HG03571 (cell line): ENCODE measurements around the gene TEAD4.

ENCODE experiments used
- ATAC-seq: cut with Tn5 transposase; IDR thresholded peaks from one replicate; pipeline ENCODE4 v1.9.1; 2021; ENCODE audit not compliant: unreplicated experiment

TEAD4 gene

DNA sequence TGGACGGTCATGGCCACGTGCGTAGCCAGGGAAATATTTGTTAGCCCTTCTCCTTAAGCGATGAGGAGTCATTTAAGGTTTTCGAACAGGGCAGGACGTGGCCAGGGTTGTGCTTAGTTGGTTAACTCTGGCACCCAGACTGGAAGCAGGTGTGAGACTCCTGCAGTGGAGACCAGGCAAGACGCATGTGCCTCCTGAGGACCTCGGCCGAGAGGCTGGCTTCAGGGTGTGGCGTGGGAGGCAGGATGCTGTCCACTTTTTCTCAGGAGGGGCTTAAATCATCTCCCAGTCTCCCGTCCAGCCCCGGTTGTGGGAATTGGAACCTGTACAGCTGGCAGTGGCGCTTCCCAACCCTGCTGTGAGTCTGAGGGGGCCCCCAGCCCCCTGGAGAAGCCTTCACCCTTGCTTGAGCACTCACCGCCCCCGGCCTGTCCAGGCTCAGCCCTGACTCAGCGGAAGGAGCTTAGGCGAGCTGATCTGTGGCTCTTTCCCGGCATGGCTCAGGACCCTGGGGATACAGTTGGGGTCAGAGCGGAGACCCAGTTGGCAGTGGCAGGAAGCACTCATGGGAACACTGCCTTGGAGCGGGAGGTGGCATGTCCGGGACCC lies 71.7 kb downstream of the TEAD4 start:
- no peak for ATAC-seq

DNA sequence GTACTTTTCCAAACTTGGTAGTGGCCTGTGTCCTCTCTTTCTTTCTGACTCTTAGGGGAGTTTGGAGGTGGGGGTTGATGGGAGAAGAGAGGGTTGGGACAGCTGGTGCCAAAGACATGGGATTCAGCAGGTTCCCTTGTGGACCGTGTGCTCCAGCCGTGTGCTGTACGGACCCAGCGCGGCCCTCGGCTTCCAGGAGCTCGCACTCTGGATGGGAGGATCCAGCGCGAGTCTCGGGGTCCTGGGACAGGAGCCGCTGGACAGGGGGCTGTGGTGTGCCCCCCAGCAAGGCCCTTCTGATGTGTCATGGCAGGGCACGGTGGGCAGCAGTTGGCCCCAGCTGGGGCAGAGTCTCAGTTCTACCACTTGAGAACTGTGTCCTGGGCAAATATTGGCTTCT lies 73.0 kb downstream of the TEAD4 start:
- ATAC-seq: no peak

DNA sequence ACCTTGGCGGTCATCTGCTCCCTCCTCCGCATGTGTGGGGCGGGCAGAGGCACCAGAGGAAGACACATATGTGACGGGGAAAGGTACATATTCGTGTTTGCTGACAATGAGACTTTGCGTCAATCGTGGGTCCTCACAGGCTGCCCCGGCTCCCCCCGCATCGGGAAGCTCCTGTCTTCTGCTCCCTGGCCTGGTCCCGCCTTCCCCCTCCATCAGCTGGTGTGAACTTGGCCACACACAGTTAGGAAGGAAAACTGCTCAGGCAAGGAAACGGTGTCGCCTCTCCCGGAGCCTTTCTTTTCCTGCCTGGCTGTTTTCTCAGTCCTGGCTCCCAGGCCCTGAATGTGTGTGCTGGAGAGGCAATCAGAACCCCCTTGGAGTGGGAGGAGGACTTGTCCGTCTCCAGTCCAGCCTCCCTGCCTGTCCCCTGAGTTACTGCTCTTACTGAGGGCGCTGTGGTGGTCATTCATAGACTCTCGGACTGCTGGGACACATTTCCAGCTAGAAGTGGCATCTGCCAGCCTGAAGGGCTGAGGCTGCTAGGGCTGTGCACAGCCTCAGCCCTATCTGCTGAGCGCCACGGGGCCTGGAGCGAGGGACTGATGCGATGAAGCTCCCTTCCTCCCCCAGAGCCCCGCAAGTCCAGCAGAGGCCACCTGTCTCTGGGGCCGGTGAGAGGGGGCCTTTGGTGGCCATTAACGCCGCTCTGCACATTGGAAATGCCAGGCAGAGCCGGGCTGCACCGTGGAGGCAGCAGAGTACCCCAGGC lies 73.8 kb downstream of the TEAD4 start:
- no peak for ATAC-seq

DNA sequence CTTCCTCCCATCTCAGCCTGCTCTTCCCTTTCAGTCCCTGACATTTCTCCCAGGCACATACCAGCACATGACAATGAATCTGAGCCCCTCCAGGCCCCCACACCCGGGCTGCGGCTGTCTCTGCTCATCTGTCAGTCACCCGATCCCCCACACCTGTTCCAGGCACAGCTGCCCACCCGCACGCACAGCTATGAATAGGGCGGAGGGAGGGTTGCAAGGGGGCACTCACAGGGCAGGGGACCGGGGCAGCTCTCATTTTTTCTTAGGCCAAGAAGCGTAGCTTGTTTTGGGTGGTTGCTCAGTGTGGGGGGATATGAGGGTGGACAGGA lies 74.3 kb downstream of the TEAD4 start:
- ATAC-seq: no peak

DNA sequence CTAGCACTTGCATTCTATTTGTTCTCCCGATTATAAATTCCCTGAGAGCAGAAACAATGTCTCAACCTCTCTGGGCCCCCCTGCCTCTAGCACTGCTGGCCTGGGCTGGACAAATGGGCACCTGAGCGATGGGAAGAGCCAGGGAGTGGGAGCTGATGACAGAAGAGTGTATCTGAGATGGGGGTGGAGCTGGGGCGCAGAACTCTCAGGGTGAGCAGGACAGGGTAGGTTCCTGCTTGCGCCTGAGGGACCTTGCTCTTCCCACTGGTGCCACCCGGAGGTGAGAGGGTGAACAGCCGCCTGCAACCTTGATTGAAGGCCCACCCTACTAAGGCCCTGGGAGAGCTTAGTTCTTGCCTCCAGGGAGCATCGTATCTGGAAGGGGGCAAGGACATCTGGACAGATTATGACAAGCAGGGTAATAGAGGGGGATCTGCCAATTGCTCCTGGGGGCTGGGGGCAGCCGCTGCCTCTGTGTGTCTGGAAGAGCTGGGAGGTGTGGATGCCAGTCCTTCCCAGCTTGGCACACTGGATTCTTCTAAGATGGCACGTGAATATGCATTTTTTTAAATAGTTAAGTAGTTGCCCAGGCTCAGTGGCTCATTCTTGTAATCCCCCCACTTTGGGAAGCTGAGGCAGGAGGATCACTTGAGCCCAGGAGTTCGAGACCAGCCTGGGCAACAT lies 75.0 kb downstream of the TEAD4 start:
- peak; percentile 66 for ATAC-seq

DNA sequence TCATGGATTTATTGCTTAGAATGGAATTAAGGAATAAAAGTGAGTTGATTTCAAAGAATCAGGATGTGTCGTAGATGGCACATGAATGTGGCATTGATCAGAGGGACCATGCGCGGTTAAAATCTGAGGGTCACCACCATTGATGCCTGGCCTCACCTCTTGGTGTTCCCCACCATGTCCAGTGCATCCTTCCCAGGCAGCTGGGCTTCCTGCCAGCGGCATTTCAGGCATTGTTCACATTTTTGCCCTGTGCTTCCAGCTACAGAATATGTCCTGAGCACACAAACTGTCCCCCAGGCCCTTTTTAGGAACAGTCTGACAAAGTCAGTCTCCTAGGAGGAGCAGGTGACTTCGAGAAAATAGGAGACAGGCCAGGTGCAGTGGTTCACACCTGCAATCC lies 76.0 kb downstream of the TEAD4 start:
- ATAC-seq: no peak

DNA sequence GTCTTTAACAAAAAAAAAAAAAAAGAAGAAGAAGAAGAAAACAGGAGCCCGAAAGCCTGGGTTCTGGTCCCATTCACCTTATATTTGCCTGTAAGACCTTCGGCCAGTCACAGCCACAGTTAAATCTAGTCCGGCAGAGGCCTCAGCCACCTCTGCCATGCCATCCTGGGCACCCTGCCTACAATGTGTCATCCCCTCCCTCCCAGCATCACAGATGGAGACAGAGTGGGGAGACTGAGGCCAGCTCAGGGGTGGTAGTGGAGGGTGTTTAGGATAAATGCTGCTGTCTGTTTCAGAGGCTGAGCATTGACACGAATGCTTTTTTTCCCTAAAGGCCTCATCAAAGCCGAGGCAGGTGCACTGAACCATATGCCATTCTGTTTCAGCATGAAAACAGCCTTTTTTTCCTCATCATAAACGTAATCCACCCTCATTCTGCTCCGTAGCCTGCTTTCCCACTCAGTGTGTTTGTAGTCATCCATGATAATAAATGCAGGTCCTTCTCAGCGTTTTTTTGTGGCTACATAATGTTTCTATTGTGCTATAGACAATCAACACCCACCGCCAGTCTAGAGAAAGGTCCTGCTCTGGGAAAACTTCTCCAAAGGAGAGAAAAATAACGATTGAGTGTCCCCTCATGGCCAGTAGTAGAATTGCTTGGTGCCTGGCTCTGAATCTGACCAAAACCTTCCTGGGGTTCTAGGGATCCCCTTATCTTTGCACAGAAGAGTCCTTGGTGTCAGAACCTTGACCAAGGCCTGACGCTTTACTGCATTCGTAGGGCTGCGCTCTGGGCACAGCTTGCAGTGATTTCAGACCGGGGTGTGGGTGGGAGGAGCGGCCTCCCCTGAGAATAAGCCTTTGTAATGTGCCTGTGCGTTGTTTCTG lies 76.9 kb downstream of the TEAD4 start:
- ATAC-seq: no peak

DNA sequence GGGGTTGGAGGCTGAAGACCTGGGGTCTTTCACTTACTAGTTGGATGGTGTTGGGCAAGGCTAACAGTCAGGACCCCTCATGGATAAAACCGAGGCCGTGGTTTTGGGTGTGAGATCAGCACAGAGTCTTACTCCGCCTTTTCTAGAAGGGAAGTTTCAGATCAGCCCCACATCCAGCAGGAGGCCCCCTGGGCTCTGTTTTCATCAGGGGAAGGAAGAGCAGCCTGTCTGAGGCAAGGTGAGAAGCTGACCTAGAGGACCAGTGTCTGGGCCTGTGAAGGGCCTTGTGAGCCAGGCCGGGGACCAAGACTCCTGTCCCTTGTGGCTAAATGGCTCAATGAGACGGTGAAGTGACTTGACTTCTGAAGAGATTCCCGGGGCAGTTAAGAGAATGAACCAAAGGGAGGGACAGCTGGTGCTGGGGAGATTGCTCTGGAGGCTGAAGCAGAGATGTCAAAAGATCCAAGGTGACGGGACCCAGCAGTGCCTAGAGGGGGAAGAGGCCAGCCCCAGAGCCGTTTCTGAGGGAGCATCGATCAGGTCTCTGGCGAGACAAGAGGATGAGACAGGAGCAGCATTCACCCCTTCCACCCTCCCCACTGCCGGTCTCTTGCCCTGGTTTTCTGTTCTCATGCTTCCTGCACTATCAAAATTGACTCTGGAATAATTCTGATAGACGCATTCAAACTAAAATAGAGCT lies 77.9 kb downstream of the TEAD4 start:
- ATAC-seq: no peak

DNA sequence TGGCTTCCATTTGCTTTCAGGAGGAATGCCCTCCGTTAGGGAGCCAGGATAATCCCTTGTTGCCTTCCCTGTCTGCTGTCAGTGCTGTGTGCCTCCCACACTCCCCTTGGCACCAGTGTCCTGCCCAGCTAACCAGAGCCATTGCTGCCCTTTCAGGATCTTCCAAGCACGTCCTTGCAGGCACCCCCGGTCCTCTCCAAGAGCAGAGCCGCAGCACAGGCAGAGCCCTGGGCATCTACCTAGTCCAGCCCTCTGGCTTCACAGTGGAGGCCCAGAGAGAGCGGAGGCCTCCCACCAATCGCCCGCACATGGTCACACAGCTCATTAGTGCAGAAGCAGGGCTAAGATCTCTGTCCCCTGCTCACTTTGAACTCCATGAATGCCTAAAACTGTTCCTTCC lies 79.0 kb downstream of the TEAD4 start:
- no peak for ATAC-seq

DNA sequence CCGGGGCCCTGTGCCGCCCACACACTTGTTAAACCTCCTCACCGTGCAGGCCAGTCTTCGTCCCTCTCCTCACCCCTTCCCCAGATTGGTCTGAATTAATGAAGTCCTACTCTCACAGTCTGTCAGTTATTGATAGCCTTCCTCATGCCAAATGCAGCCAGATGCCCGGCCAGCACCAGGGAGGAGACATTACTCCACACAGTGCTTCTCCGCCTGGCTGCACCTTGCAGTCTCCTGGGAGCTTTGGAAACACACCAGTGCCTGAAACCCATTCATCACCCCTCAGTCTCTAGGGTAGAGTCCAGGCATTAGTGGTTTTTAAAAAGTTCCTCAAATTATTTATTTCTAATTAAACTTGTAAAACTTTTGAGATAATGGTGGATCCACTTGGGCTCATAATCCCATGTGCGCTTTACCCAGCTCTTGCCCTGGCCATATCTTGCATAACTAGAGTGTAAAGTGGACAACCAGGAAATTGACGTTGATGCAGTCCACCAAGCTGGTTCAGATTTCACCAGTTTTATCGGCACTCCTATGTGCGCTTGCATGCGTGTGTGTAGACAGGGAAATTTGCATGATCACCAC lies 79.8 kb downstream of the TEAD4 start:
- ATAC-seq: no peak

DNA sequence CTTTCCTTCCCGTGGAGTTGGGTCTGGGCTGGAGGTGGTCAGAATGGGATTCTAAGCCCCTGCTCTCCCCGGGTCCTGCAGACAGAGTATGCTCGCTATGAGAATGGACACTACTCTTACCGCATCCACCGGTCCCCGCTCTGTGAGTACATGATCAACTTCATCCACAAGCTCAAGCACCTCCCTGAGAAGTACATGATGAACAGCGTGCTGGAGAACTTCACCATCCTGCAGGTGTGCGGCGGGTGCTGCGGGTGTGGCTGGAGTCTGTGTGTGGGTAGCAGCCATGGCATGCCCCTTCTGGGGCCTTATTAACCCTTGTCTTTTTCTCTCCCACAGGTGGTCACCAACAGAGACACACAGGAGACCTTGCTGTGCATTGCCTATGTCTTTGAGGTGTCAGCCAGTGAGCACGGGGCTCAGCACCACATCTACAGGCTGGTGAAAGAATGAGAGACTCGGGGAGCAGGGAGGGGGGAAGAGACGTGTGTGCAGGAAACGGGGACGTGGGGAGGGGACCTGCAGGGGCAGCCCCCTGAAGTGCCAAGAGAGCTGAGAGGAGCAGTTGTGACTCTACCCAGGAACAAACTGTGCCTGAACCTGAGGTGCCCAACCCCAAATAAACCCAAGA lies 80.9 kb downstream of the TEAD4 start:
- ATAC-seq: no peak

DNA sequence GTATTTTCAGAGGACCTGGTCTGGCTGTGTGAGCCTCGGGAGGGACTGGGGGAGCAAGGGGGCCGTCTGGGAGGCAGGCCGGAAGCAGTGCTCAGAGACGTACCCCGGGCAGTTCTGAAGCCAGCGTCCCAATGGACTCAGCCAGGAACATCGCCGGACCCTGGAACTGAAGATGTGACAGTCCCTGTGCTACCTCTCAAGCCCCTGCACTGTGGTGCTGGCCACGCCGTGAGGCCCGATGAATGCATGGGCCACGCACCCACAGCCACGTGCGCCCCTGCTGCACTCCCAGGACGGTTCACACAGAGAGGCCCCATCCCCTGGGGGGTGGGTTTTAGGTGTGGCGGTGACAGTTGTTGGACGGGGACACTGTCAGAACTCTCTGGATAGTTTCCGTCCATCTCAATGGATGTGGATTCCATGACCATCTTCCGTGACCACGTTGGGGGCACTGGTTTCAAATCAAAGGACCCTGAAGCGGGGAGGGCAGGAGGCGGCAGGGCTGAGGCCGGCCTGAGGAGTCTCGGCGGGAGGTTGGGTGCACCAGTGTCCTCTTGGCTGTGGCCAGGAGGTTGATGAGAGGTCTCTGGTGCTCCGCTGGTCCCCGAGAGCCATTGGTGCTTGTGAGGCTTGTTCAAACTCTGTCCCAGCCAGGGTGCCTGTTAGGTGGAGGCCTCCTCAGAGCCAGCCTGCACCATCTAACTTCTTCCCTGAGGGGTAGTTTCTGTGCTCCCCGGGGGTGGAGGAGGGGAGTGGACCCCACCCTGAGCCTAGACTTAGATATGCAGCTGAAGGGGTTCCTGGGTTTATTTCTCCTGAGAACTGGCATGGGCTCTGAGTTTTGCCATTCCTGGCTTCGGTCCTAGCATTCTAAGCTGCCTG lies 81.7 kb downstream of the TEAD4 start:
- ATAC-seq: no peak

DNA sequence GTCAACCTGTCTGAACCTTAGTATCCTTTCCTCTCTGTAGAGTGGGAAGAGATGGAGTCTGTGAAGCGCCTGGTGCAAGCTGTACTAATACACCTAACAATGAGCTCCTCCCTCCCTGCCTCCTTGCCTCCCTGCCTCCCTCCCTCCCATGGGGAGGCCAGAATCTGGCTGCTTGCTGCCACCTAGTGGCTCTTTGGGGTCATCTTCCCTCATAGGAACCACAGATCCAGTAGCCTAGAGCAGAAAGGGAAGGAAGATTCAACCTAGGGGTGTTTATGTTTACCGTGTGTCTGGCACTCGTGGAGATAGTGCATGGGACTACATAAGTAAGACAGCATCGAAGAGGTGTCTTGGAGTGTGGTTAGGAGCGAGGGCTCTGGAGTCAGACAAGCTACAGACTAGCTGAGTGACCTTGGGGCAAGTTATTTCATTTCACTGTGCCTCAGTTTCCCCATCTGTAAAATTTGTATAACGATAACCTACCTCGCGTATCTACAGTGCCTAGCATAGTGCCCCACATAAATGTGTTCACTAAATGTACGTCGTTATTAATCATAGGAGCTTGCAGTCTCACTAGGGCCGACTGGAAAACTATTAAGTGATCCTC lies 82.5 kb downstream of the TEAD4 start:
- ATAC-seq: no peak

DNA sequence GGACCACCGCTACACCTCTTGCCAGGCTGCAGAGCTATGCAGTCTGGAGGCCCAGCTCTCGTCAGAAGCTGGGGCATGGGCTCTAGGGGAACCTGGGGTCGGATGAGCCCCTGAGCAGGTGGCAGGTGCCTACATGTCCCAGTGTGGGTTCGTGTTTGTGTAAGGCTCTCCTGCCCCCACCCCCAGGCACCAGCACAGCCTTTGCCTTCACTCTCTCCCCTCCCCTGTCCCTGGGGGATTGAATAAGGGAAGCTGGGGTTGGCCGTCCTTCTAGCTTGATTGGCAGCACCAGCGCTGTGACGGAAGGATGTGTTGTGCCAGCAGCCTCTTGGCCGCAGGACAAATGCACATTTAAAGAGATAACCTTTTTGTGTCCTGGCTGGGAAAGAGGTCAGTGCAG lies 83.2 kb downstream of the TEAD4 start:
- ATAC-seq: no peak

DNA sequence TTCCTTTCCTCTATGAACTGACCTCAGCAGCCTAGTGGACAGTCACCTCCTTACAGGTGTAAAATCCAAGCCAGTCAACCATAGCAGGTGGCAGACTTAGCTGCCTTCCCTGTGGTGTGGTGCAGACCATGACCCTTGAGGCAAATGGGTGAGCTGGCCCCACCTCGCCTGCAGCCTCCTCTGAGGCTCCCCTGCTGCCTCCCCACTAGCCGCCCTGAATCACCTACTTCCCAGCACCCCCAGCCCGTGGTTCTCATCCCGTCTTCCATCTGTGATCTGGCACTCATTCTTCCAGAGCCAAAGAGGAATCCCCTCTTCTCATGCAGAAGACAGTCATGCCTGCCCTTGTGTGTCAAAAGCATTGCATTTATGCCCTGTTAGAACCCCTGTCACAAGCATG lies 83.6 kb downstream of the TEAD4 start:
- ATAC-seq: no peak

DNA sequence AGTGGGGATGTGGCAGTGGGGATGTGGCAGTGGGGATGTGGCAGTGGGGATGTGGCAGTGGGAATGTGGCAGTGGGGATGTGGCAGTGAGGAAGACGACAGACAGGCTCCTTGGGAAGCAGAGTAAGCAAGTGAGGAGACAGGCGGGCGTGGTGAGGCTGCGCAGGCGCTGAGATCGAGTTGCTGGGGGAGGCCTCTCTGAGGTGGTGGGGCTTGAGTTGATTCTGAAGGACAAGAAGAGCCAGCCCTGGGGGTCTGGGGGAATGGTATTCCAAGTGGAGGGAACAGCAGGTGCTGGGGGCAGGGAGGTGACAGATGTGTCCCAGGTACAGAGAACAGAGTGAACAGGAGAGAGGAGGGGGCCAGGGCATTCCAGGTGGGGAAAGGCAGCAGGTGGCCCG lies 84.2 kb downstream of the TEAD4 start:
- no peak for ATAC-seq

DNA sequence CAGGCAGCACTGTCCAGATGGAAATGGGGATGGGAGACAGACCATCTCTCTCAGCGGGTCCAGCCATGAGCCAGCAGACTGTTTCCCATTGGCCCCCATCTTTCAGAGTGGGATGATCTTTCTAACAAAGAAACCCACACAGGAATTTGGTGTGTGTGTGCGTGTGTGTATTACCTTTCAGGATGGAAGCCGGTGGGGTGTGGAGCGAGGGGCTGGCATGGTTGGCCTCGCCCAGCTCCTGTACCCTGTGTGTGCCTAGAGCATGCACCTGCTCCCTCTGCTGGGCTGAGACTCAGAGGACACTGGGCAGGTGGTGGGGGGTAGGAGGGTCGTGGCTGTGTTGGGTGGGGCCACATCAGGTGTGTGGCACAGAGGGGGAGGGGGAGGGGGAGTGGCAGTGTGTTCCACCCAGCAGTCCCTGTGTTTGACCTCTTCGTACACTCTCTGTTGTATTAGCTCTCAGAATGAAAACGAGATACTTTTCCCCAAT lies 85.0 kb downstream of the TEAD4 start:
- no peak for ATAC-seq

DNA sequence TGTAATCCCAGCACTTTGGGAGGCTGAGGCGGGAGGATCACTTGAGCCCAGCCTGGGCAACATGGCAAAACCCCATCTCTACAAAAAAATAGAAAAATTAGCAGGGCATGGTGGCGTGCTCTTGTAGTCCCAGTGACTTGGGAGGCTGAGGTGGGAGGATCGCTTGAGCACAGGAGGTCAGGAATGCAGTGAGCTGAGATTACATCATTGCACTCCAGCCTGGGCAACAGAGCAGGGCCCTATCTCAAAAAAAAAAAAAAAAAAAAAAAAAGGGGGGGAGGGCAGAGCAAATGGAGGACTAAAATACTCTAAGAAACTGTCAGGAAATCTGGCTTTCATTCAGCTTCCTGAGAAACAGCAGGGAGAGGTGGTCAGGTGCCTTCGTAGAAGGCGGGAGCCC lies 86.3 kb downstream of the TEAD4 start:
- ATAC-seq: no peak

DNA sequence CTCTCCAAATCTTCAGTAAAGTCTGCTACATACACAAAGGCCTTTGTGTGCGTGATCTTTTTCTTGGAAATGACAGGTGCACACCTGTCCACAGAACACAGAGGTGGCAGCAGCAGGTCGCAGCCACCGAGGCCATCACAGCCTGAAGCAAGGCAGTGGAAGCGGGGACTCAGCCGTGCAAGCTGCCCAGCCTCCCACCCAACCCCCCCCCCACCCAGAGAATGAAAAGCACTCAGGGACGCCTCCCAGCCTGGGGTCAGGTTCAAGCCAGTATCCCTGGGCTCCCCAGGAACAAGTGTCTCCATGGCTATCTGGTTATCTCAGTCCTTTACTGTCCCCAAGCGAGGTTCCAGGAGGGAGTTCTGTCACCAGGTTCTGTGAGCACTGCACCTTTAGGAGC lies 86.8 kb downstream of the TEAD4 start:
- ATAC-seq: no peak
